Fibroblast of lung (primary cell): ENCODE data around the gene MNT.

ENCODE experiments used
- EZH2 ChIP-seq: IDR thresholded peaks from 2 replicates; pipeline ENCODE4 v1.5.1; 2012; ENCODE audit warnings: low read length, control low read depth, mild to moderate bottlenecking; ENCODE audit errors: missing control alignments
- TF ChIP-seq, protein P1 (sequence below), 2 donors: IDR thresholded peaks in 1 of 2; conservative IDR thresholded peaks in 1 of 2; 1 replicate in 1 of 2; 2 replicates in 1 of 2; pipeline ENCODE4 v1.5.1; 2011 to 2012; ENCODE audit warnings: low read length in 2 of 2, control low read depth in 1 of 2, inconsistent platforms in 1 of 2, low read depth in 1 of 2, mild to moderate bottlenecking in 1 of 2

DNA sequence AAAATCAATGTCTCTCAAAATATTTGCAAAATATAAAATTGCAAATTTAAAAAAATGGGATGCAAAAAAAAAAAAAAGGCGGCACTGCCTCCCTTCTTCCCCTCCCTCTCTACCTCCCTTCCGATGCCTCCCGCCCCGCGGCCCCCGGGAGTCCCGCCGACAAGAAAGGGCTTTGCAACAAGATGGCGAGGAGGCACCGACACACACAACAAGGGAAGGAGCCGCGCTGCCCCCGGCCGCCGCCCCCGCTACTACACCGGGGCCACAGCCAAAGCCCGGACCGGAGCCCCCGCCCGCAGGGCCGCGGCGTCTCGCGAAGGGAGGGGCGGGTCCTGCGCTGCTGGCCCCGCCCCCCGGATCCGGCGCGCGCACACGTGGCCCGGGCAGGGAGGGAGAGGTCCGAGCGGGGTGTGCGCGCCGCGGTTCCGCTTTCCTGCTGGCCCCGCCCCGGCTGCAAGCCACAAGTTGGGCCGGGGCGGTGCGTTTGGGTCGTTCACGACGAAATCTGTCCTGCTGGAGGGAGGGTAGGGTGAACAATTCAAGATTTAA lies at the start of gene MNT:
- TF ChIP-seq, protein P1, sequence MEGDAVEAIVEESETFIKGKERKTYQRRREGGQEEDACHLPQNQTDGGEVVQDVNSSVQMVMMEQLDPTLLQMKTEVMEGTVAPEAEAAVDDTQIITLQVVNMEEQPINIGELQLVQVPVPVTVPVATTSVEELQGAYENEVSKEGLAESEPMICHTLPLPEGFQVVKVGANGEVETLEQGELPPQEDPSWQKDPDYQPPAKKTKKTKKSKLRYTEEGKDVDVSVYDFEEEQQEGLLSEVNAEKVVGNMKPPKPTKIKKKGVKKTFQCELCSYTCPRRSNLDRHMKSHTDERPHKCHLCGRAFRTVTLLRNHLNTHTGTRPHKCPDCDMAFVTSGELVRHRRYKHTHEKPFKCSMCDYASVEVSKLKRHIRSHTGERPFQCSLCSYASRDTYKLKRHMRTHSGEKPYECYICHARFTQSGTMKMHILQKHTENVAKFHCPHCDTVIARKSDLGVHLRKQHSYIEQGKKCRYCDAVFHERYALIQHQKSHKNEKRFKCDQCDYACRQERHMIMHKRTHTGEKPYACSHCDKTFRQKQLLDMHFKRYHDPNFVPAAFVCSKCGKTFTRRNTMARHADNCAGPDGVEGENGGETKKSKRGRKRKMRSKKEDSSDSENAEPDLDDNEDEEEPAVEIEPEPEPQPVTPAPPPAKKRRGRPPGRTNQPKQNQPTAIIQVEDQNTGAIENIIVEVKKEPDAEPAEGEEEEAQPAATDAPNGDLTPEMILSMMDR (conservative IDR thresholded peaks at IDR 0.05 in 1 of 2, IDR thresholded peaks at IDR 0.05 in 1 of 2; ENCODE audit: low read depth in 1 of 2, low read length in 2 of 2) = no peak
- TF ChIP-seq EZH2 = no peak
